GM21619 (cell line): ENCODE data around the gene ABI3BP.

Source experiments
- ATAC-seq: cut with Tn5 transposase; IDR thresholded peaks from one replicate; pipeline ENCODE4 v1.9.1; 2021; ENCODE audit not compliant: unreplicated experiment

ABI3BP gene

DNA sequence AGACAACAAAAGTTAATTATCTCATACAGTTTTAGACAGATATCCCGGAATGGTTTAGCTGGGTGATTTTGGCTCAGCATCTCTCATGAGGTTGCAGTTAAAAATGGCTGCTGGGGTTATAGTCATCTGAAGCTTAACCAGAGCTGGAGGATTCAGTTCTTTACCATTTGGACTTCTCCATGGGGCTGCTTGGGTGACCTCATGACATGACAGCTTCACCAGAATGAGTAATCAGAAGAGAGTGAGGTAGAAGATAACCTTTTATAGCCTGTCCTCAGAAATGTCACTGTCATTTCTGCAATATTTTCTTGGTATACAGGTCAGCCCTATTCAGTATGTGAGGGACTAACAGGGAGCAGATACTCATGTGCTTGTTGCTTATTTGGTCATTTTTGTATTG is 253.0 kb downstream of the ABI3BP start:
- ATAC-seq, result no peak

DNA sequence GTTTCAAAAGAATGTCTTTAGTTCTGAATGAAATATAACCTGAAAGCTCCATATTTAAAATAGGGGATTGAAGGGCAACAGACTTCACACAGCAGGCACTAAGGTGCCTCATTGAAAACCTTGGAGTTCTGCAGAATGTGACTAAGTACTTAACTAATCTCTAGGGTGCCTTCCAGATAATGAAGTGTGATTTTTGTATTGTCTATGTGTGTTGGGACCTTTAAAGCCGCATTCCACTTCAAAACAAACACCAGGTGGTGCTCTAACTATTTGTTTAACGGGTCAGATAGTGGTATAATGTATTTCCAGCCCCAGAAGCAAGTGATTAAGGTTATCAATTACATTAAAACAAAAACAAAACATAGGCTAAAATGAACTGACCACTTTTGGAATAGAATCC is 255.9 kb downstream of the ABI3BP start:
- no peak for ATAC-seq

DNA sequence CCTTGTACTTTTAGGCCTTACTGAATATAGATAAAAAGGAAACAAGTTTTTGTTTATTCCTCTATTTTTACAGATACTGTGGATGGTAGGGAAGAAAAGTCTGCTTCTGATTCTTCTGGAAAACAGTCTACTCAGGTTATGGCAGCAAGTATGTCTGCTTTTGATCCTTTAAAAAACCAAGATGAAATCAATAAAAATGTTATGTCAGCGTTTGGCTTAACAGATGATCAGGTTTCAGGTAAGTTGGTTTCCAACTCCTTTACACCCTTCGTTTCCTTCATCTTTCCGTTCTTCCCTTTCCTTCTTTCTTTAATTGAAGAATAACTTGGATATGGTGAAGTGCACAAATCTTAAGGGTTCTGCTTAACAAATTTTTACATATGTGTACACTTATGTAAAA is 260.8 kb downstream of the ABI3BP start:
- no peak for ATAC-seq

DNA sequence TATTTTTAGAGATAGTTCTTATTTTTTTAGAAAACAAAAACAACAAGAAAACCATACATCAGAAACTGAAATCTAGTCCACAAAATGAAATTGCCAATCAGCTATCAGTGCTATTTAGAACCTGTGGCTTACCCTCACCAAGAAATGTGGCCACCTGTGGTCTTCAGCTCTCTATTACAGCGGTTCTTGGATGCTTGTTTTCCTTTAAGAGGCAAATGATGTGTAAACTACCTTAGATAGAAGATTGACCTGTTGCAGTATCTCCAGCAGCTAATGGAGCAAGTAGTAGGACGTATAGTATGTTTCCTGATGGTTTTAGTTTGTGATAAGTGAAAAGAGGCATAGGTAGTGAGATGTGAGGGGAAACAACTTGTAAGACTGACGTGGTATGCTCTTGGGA is 262.7 kb downstream of the ABI3BP start:
- no peak for ATAC-seq

DNA sequence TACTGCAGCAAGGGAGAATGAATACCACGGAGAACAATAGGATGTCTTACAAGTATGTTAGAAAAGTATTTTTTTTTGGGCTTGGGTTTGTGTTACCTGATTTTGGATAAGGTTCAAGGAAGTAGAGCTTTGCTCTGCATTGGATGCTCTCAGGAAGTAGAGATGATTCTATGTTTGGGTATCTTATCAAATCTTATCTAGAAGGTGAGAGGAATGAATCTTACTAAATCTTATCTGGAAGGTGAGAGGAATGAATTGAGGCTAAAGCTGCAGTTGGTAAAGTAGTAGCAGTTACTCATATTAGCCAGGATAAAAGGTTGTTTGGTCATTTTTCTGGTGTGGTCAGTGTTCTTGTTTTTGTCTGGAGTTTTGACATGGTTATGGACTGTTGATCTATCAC is 266.5 kb downstream of the ABI3BP start:
- no peak for ATAC-seq

DNA sequence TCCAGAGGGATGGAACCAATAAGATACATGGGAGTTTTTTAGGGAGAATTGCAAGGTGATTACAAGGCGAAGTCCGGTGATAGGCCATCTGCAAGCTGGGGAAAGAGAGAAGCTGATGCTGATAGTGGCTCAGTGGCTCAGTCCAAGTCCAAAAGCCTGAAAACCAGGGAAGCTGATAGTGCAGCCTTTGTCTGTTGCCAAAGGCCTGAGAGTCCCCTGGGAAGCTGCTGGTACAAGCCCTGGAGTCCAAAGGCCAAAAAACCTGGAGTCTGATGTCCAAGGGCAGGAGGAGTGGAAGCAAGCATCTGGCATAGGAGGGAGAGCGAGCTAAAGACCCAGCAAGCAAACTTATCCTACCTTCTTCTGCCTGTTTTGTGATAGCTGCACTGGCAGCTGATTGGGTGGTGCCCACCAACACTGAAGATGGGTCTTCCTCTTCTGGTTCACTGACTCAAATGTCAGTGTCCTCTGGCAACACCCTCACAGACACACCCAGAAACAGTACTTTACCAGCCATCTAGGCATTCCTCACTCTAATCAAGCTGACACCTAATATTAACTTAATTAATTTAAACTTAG is 267.2 kb downstream of the ABI3BP start:
- ATAC-seq, result no peak

DNA sequence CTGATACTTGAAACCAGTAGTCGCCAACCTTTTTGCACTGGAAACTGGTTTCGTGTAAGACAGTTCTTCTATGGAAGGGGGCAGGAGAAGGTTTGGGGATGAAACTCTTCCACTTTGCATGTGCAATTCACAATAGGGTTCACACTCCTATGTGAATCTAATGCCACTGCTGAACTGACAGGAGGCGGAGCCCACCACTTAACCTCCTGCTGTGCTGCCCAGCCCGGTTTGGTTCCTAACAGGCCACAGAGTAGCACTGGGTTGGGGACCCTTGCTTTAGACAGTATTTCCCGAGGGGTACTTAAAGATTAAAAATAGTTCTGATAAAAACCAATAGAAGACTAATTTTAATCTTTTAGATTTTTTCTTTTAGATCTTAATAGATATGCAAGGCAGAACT is 272.8 kb downstream of the ABI3BP start:
- ATAC-seq, result no peak

GRCh38 chr3:100719136-100719535 is 274.1 kb downstream of the ABI3BP start:
- no peak for ATAC-seq

GRCh38 chr3:100717637-100718487 is 275.4 kb downstream of the ABI3BP start:
- no peak for ATAC-seq

DNA sequence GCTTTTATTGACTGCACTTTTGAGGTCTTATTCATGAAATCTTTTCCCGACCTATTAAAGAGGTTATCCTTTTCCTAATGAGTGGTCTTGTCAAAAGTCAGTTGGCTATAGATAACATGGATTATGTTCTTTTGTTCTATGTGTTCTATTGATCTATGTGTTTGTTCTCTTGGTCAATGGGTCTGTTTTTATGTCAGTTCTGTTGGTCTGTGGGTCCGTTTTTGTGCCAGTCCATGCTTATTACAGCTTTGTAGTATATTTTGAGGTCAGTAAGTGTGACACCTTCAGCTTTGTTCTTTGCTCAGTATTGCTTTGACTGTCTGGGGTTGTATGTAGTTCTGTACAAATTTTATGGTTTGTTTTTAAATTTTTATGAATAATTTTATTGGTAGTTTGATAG is 276.2 kb downstream of the ABI3BP start:
- no peak for ATAC-seq

GRCh38 chr3:100715176-100715575 is 278.0 kb downstream of the ABI3BP start:
- no peak for ATAC-seq

DNA sequence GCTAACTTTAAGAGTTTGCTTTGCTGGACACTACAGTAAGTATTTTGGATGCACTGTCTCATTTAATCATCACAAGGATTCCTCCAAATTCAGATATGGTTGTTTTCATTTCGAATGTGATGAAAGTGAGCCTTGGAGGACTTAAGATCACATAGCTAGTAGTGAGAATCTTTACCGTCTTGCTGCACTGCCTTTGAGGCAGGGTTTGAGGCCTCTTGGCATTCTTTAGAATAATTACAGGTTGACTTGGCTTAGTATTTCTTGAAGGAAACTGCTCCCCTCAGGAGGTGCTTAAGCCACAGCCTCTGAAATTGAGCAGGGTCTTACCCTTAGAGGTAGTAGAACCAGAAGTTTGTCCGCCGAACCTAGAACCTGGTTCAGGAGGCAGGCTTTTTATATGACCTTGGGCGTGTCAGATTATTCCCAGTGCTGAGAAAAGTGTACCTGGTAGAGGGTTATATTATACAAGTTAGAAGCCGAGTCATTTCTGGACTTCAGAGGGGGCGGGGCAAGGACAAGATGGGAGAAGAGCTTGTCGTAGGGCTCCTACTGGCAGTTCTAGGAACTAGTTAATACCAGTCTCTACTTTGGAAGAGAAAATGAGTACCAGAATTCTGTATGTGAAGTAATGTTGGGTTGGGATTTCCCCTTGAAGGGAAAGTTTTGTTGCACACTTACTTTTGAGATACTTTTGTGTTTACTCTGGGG is 282.8 kb downstream of the ABI3BP start:
- ATAC-seq, result peak; percentile 31

- ATAC-seq, result no peak
Measured at GRCh38 chr3:100709842-100710260, 283.4 kb downstream of the ABI3BP start.

GRCh38 chr3:100708989-100709841 is 284.0 kb downstream of the ABI3BP start, which contains the start of gene TFG:
TFG (plus strand) TSS chr3:100709494; CDS start chr3:100713686, 4,192 bp downstream.
- peak; percentile 92 for ATAC-seq

- no peak for ATAC-seq
Measured at GRCh38 chr3:100708644-100708988, 284.6 kb downstream of the ABI3BP start.

DNA sequence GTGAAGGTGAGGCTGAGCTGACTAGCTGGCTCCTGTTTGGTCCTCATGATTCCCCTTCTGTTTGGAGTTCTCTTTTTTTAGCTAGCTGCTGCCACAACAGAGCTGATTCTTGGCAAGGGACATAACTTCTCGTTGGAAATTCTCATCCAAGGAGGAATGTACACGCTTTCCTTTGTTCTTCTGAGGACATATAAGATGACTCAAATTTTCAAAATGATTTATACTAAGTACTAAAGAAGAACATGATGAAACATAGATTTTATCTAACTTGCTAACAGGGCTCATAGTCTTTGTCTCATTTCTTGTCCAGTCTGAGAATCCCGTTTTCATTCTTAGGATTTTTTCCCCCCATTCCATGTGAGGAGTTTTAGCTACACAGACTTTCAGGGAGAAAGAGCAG is 286.9 kb downstream of the ABI3BP start:
- no peak for ATAC-seq

GRCh38 chr3:100703865-100704264 is 289.4 kb downstream of the ABI3BP start:
- ATAC-seq, result no peak

DNA sequence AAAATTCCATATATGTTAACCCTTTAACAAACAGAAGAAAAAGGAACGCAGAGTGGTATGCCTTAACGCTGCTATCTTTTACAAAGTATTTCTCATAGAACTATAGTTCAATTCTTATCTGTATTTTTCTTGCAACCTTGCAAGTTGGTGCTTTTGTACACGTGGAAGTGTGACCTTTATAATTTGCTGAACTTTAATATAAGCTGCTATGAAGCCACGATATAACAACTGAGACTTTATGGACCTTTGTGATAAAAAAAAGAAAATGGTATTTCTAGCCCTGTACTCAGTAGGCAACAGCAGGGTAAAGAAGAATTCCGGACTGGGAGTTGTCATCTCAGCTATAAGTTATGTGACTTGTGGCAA is 290.3 kb downstream of the ABI3BP start:
- no peak for ATAC-seq

DNA sequence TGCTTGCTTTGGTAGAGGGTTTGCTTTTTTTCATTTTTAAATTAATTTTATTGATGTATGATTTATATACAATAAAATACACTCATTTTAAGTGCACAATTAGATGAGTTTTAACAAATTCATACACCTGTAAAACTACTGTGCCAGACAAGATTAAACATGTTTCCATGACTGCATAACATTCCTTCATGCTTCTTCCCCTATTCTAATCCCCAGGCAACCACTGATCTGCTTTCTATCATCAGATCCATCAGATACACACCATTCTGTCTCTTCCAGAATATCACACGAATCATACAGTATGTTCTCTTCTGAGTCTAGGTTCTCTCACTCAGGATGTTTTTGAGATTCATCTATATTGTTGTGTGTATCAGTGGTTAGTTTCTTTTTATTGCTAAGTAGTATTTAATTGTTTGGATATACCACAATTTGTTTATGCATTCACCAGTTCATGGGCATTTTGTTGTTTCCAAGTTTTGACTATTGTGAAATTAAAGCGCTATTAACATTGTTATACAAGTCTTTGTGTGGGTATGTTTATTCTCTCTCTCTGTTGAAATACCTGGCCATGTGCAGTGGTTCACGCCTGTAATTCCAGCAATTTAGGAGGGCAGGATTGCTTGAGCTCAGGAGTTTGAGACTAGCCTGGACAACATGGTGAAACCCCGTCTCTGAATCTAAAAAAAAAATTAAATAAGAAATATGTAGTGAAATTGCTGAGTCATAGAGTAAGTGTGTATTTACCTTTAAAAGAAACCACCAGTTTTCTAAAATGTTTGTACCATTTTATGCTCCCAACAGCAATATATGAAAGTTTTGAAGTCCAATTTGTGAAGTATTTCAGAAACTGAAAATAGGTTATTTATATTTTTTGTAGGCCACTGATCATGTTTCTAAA is 290.9 kb downstream of the ABI3BP start:
- no peak for ATAC-seq

- no peak for ATAC-seq
Measured at GRCh38 chr3:100700708-100701107, 292.5 kb downstream of the ABI3BP start.
